Nephron (organoid): ENCODE measurements around the gene CLTRN.

ENCODE experiments used
- H3K27ac Mint-ChIP-seq, 3 experiments: 2 replicates each; pipeline ENCODE4 v1.8.0; 2020; ENCODE audit warnings: mixed read lengths in 3 of 3, mild to moderate bottlenecking in 2 of 3, moderate library complexity in 1 of 3
- H3K27me3 Mint-ChIP-seq: 2 replicates; pipeline ENCODE4 v1.8.0; 2021; ENCODE audit warnings: low read depth, mild to moderate bottlenecking, moderate library complexity, mixed read lengths
- H3K36me3 Mint-ChIP-seq: 2 replicates; pipeline ENCODE4 v1.8.0; 2020; ENCODE audit warnings: low read depth, mixed read lengths
- H3K4me1 Mint-ChIP-seq: 2 replicates; pipeline ENCODE4 v1.8.0; 2020; ENCODE audit warnings: mixed read lengths
- H3K4me3 Mint-ChIP-seq, 3 experiments: 2 replicates each; pipeline ENCODE4 v1.8.0; 2020; ENCODE audit warnings: mild to moderate bottlenecking in 3 of 3, mixed read lengths in 3 of 3, moderate library complexity in 2 of 3
- H3K9me3 Mint-ChIP-seq: 2 replicates; pipeline ENCODE4 v1.8.0; 2020; ENCODE audit warnings: mixed read lengths
- TF ChIP-seq, protein P1 (sequence below), 3 experiments: fragments of 200-600 bp; sonication (generic); IDR thresholded peaks; one replicate each; pipeline ENCODE4 v1.5.0; 2021; ENCODE audit warnings: antibody characterized with exemption in 3 of 3; ENCODE audit not compliant: unreplicated experiment in 3 of 3

The CLTRN gene

DNA sequence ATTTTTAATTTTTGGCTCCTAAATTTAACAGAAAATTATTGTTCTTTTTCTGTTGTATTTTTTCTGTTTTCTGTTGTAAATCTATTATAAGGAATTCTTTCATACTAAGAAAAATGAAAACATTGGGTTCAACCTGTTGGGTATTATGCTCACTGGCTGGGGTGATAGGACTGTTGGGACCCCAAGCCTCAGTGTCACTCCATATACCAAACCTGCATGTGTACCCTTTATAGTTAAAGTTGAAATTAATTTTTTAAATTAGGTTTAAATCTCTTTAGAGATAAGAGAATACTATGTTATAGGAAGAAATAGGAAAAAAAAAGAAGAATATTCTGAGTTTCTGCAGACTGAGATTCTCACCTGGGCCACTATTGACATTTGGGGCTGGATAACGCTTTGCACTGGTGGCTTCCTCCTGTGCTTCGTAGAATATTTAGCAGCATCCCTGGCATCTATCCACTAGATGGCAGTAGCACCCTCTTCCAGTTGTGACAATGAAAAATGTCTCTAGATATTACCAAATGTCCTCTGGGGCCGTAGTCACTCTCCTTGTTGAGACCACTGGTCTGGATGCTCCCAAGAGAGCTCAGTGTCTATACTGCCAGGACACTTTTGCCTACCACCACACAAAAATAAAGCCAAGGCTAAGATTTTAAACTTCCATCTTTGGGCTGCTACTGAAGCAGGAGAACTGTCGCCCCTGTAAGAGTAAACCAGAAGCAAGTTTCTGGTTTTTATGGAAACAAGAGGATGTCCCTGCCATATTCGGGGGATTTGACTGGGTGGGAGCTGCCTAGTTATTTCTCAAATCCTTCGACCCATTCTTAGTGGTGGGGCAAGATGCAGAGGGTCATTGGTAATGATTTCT is 22.4 kb upstream of the CLTRN start:
- H3K27me3 Mint-ChIP-seq, result peaks cover 3% of the 10 kb centered on the region
- no peak overlapping the region for H3K27ac Mint-ChIP-seq

DNA sequence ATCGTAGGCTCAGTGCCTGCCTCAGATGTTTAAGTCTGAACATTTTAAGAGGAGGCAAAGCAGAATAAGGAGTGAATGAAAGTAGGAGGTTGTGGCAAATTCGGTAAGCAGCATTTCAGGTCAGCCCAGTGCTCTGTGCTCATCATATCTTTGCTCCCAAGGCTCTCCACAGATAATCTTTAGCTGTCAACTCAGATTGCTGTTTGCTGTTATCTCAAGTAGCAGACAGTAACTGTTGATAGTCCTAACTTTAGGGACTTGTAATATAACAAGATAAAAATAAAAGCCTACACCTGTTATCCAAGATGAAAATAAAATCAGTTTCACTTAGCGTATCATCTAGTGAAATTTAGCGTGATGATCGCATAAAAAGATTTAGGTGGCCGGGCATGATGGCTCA is 18.6 kb upstream of the CLTRN start:
- Mint-ChIP-seq H3K4me1 (peaks cover 10% of the 10 kb centered on the region), H3K36me3 (peaks cover 1% of the 10 kb centered on the region), H3K27me3 (no peaks in the 10 kb centered on the region), H3K9me3 (no peaks in the 10 kb centered on the region), H3K4me3 (no peak overlapping the region), H3K27ac (no peak overlapping the region)
- TF ChIP-seq, protein P1, sequence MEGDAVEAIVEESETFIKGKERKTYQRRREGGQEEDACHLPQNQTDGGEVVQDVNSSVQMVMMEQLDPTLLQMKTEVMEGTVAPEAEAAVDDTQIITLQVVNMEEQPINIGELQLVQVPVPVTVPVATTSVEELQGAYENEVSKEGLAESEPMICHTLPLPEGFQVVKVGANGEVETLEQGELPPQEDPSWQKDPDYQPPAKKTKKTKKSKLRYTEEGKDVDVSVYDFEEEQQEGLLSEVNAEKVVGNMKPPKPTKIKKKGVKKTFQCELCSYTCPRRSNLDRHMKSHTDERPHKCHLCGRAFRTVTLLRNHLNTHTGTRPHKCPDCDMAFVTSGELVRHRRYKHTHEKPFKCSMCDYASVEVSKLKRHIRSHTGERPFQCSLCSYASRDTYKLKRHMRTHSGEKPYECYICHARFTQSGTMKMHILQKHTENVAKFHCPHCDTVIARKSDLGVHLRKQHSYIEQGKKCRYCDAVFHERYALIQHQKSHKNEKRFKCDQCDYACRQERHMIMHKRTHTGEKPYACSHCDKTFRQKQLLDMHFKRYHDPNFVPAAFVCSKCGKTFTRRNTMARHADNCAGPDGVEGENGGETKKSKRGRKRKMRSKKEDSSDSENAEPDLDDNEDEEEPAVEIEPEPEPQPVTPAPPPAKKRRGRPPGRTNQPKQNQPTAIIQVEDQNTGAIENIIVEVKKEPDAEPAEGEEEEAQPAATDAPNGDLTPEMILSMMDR (IDR thresholded peaks at IDR 0.05; ENCODE audit: unreplicated experiment in 3 of 3), result no peak

More for the DNA sequence above, 22.4 kb upstream of the CLTRN start:
- Mint-ChIP-seq H3K9me3 (no peaks in the 10 kb centered on the region), H3K4me1 (no peaks in the 10 kb centered on the region), H3K4me3 (no peak overlapping the region), H3K36me3 (peaks cover 10% of the 10 kb centered on the region)
- TF ChIP-seq, protein P1 (IDR thresholded peaks at IDR 0.05; ENCODE audit: unreplicated experiment in 3 of 3), result peak; percentile 78 to 84 (median 79)

DNA sequence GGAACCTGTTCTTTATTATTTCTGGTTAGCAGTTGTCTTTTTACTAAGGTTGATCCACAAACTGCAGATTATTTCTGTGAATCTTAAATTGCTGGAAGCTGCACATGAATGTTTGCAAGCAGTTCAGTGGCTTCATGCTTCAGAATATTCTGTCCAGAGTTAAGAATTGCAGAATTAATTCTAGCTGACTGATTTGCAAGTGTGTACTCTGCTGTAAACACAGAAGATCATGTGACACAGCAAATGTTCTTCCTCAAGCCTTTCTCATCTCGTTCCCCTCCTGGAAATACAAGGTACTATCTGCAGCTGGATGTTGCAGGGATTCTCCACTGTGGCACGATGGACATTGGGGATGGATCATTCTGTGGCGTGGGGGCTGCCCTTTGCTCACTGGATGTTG is 16.8 kb upstream of the CLTRN start:
- Mint-ChIP-seq H3K27me3 (no peaks in the 10 kb centered on the region), H3K9me3 (no peaks in the 10 kb centered on the region), H3K4me1 (peaks cover 14% of the 10 kb centered on the region), H3K4me3 (no peak overlapping the region), H3K36me3 (peaks cover 4% of the 10 kb centered on the region), H3K27ac (no peak overlapping the region)
- TF ChIP-seq, protein P1 (IDR thresholded peaks at IDR 0.05; ENCODE audit: unreplicated experiment in 3 of 3), result no peak

DNA sequence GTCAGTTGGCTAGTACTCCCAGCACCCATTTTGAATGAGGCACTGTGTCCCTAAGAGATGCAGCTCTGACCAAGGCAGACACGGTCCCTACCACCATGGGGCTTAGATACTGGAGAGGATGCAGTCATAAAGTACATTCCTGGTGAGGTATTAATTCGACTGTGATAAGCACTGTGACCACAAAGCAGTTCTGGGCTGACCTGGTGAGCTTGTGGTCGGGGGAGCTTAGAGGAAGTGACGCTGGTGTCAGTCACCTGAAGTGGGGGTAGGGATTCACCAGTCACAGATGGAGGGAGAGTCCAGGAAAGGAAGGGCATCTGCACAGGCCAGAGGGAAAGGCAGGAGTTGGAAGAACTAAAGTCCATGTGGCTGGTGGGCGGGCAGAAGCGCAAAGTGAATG is 15.8 kb upstream of the CLTRN start:
- Mint-ChIP-seq H3K27ac (no peak overlapping the region), H3K27me3 (no peaks in the 10 kb centered on the region), H3K4me3 (no peak overlapping the region), H3K36me3 (peaks cover 4% of the 10 kb centered on the region), H3K4me1 (peaks cover 14% of the 10 kb centered on the region), H3K9me3 (no peaks in the 10 kb centered on the region)
- TF ChIP-seq, protein P1 (IDR thresholded peaks at IDR 0.05; ENCODE audit: unreplicated experiment in 3 of 3), result no peak

DNA sequence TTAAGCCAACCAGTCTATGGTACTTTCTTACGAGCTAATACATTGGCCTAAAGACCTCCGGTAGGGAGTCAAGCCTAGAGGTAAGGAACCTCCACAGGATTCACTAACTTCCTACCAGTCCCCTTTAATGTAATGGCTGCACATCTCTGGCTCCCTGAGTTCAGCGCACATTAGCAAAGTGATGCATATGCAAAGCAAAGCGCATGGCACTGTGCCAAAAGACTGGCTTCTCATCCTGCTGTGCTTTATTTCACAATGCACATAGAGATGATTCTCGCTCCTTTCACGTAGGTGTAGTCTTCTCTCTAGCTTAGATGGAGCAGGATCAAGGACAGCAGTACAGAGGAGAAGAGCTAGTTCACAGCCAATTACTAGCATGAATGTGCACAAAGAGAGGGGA is 14.6 kb upstream of the CLTRN start:
- Mint-ChIP-seq H3K4me1 (peaks cover 14% of the 10 kb centered on the region), H3K36me3 (peaks cover 4% of the 10 kb centered on the region), H3K27me3 (no peaks in the 10 kb centered on the region), H3K9me3 (no peaks in the 10 kb centered on the region), H3K4me3 (no peak overlapping the region), H3K27ac (no peak overlapping the region)
- TF ChIP-seq, protein P1 (IDR thresholded peaks at IDR 0.05; ENCODE audit: unreplicated experiment in 3 of 3), result no peak

DNA sequence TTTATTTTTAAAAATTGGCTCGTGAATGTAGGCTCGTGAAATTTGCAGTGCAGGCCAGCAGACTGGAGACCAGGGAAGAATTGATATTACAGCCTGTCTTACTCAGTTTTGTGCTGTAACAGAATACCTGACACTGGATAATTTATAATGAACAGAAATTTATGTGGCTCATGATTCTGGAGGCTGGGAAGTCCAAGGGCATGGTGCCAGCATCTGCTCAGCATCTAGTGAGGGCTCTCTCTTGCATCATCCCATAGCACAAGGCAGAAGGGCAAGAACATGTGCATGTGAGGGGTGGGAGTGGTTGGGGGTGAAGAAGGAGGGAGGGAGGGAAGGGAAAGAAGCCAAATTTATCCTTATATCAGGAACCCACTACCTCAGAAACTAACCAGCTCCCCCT is 13.7 kb upstream of the CLTRN start:
- peaks cover 14% of the 10 kb centered on the region for H3K4me1 Mint-ChIP-seq
- no peaks in the 10 kb centered on the region for H3K9me3 Mint-ChIP-seq
- TF ChIP-seq, protein P1 (IDR thresholded peaks at IDR 0.05; ENCODE audit: unreplicated experiment in 3 of 3), result no peak
- H3K27me3 Mint-ChIP-seq, result no peaks in the 10 kb centered on the region
- H3K4me3 Mint-ChIP-seq, result peak overlapping the region in 1 of 3 experiments; percentile 42
- H3K27ac Mint-ChIP-seq, result no peak overlapping the region
- peaks cover 4% of the 10 kb centered on the region for H3K36me3 Mint-ChIP-seq
